SK-N-SH treated with all-trans-retinoic acid at 6 μM for 48 hours (cell line): ENCODE results near the gene NPPB.

Source experiments
- ARNTL ChIP-seq: fragments of 450-650 bp; formaldehyde crosslinking; IDR thresholded peaks from 2 replicates; pipeline ENCODE4 v1.5.0; 2020; ENCODE audit warnings: low read depth, mild to moderate bottlenecking, moderate library complexity, borderline replicate concordance
- CSDC2 ChIP-seq: fragments of 250-450 bp; sonication (Bioruptor Pico); IDR thresholded peaks from 2 replicates; pipeline ENCODE4 v1.5.0; 2020; ENCODE audit warnings: mild to moderate bottlenecking, moderate library complexity
- ESRRG ChIP-seq: fragments of 250-450 bp; sonication (Bioruptor Pico); IDR thresholded peaks from 2 replicates; pipeline ENCODE4 v1.6.1; 2021; ENCODE audit warnings: mild to moderate bottlenecking
- ISL1 ChIP-seq: fragments of 250-450 bp; sonication (Bioruptor Pico); IDR thresholded peaks from 2 replicates; pipeline ENCODE4 v2.1.2; 2022; ENCODE audit warnings: mild to moderate bottlenecking, moderate library complexity
- OSR1 ChIP-seq: fragments of 250-450 bp; sonication (Bioruptor Pico); IDR thresholded peaks from 2 replicates; pipeline ENCODE4 v1.8.0; 2022; ENCODE audit warnings: moderate library complexity, mild to moderate bottlenecking, inconsistent platforms
- SNAI2 ChIP-seq: fragments of 250-450 bp; sonication (Bioruptor Pico); IDR thresholded peaks from 2 replicates; pipeline ENCODE4 v1.5.0; 2020; ENCODE audit warnings: mild to moderate bottlenecking, moderate library complexity
- TOX ChIP-seq: fragments of 250-450 bp; sonication (Bioruptor Pico); IDR thresholded peaks from 2 replicates; pipeline ENCODE4 v1.8.0; 2021; ENCODE audit warnings: mild to moderate bottlenecking, moderate library complexity, borderline replicate concordance
- ZNF565 ChIP-seq: fragments of 450-650 bp; formaldehyde crosslinking; conservative IDR thresholded peaks from 2 replicates; pipeline ENCODE4 v1.5.0; 2020; ENCODE audit warnings: low read depth, mild to moderate bottlenecking, moderate library complexity
- TF ChIP-seq, protein P1 (sequence below): fragments of 250-450 bp; sonication (Bioruptor Pico); IDR thresholded peaks from 2 replicates; pipeline ENCODE4 v1.8.0; 2020; ENCODE audit warnings: mild to moderate bottlenecking, moderate library complexity, borderline replicate concordance
- TF ChIP-seq, protein P2 (sequence below): fragments of 250-450 bp; sonication (Bioruptor Pico); IDR thresholded peaks from 2 replicates; pipeline ENCODE4 v1.5.0; 2020; ENCODE audit warnings: mild to moderate bottlenecking, moderate library complexity
- TF ChIP-seq, protein P3 (sequence below): fragments of 250-450 bp; sonication (Bioruptor Pico); IDR thresholded peaks from 2 replicates; pipeline ENCODE4 v1.5.1; 2021; ENCODE audit warnings: mild to moderate bottlenecking, moderate library complexity

DNA sequence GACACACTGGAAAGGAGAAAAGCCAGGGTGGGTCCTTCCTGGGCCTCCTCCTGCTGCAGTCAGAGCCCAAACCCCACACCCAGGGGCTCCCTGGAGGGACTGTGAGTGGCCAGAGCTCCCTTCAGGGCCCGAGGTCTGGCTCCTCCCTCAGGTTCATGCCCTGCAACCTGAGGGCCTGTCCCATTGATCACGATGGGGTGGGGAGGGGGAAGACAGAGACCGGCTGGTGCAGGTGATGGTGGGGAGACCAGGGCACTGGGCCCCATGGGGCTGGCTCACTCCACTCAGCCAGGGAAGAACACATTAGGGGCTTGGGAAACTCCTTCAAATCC lies 30.1 kb upstream of the NPPB start:
- TF ChIP-seq SNAI2 (CRISPR knock-in tag) (no peak), ISL1 (no peak), ARNTL (no peak), ESRRG (no peak), OSR1 (no peak), CSDC2 (CRISPR knock-in tag) (no peak), TOX (CRISPR knock-in tag) (no peak), ZNF565 (CRISPR knock-in tag) (no peak)
- TF ChIP-seq, protein P1, sequence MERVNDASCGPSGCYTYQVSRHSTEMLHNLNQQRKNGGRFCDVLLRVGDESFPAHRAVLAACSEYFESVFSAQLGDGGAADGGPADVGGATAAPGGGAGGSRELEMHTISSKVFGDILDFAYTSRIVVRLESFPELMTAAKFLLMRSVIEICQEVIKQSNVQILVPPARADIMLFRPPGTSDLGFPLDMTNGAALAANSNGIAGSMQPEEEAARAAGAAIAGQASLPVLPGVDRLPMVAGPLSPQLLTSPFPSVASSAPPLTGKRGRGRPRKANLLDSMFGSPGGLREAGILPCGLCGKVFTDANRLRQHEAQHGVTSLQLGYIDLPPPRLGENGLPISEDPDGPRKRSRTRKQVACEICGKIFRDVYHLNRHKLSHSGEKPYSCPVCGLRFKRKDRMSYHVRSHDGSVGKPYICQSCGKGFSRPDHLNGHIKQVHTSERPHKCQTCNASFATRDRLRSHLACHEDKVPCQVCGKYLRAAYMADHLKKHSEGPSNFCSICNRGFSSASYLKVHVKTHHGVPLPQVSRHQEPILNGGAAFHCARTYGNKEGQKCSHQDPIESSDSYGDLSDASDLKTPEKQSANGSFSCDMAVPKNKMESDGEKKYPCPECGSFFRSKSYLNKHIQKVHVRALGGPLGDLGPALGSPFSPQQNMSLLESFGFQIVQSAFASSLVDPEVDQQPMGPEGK (CRISPR knock-in tag), result no peak
- TF ChIP-seq, protein P2, sequence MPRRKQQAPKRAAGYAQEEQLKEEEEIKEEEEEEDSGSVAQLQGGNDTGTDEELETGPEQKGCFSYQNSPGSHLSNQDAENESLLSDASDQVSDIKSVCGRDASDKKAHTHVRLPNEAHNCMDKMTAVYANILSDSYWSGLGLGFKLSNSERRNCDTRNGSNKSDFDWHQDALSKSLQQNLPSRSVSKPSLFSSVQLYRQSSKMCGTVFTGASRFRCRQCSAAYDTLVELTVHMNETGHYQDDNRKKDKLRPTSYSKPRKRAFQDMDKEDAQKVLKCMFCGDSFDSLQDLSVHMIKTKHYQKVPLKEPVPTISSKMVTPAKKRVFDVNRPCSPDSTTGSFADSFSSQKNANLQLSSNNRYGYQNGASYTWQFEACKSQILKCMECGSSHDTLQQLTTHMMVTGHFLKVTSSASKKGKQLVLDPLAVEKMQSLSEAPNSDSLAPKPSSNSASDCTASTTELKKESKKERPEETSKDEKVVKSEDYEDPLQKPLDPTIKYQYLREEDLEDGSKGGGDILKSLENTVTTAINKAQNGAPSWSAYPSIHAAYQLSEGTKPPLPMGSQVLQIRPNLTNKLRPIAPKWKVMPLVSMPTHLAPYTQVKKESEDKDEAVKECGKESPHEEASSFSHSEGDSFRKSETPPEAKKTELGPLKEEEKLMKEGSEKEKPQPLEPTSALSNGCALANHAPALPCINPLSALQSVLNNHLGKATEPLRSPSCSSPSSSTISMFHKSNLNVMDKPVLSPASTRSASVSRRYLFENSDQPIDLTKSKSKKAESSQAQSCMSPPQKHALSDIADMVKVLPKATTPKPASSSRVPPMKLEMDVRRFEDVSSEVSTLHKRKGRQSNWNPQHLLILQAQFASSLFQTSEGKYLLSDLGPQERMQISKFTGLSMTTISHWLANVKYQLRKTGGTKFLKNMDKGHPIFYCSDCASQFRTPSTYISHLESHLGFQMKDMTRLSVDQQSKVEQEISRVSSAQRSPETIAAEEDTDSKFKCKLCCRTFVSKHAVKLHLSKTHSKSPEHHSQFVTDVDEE (CRISPR knock-in tag), result no peak
- TF ChIP-seq, protein P3, sequence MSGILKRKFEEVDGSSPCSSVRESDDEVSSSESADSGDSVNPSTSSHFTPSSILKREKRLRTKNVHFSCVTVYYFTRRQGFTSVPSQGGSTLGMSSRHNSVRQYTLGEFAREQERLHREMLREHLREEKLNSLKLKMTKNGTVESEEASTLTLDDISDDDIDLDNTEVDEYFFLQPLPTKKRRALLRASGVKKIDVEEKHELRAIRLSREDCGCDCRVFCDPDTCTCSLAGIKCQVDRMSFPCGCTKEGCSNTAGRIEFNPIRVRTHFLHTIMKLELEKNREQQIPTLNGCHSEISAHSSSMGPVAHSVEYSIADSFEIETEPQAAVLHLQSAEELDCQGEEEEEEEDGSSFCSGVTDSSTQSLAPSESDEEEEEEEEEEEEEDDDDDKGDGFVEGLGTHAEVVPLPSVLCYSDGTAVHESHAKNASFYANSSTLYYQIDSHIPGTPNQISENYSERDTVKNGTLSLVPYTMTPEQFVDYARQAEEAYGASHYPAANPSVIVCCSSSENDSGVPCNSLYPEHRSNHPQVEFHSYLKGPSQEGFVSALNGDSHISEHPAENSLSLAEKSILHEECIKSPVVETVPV (CRISPR knock-in tag), result no peak
